HG03378 (cell line): ENCODE measurements around the gene EPHA2.

Experiments
- ATAC-seq: cut with Tn5 transposase; IDR thresholded peaks from one replicate; pipeline ENCODE4 v1.9.1; 2021; ENCODE audit warnings: mild to moderate bottlenecking, moderate library complexity; ENCODE audit not compliant: unreplicated experiment

EPHA2 gene

DNA sequence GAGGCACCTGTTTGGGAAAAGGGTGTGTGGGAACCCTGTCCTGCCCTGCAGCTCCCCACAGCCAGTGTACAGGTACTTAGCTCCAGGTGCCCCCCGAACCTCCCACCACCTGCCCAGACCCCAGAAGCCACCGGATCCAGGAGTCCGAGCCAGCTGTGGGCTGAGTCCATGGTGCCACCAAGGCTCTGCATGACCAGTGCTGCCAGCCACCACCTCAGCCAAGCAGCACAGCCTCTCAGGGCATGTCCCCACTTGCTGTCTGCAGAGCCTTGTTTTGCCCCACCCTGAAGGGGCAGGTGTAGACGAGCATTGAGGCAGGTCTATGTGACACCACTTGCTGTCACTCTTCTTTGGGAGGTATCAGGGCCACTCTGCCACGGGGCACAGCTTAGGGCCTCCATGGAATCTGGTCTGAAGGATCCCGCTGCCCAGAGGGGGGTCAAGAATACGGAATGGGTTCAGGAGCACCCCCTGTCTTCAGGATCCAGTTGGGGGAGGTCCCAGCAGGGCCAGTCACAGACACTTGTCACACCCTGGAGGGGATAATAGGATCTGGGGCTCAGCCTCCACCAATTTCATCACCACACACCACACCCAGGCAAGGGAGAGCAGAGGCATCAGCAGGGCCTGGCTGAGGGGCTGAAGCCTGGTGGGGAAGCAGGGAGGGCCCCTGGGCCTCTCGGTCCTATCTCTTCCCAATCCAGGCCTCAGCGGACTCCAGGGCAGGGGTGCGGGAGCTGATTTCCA, 28.9 kb upstream of the EPHA2 start:
- ATAC-seq, result no peak

DNA sequence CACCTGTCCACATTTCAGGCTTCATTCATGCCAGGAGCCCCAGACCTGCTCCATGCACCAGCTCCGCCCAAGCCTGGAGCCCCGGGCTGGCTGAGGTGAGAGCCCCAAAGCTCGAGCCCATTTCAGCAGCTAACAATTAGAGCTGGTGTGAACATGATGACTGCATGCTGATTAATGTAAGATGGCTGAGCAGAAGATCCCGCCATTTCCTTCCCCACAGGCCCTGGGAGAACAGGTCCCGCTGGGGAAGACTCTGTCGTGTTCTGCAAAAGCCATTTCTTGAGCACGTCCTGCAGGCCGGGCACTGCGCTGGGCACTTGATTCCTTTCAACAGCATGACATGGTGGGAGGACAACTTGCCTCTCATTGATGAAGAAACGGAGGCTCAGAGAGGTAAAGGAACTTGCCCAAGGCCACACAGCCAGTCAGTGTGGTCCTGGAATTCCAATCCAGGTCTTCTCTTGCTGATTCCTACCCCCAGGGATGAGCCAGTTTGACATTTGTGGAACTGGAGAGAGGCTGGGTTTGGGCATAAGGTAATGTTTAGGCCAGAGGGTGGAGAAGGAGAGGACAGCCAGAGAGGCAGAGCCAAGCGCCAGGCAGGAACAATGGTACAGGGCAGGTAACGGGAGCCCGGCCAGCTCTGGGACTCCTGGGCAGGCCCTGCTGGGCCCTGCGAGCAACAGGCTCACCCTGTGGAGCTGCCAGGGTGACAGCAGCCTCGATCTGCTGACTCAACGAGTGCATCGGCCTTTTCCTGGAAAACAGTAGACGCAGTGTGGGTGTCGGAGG, 28.1 kb upstream of the EPHA2 start:
- no peak for ATAC-seq

- no peak for ATAC-seq
Observed at GRCh38 chr1:16183179-16183578, 27.3 kb upstream of the EPHA2 start.

DNA sequence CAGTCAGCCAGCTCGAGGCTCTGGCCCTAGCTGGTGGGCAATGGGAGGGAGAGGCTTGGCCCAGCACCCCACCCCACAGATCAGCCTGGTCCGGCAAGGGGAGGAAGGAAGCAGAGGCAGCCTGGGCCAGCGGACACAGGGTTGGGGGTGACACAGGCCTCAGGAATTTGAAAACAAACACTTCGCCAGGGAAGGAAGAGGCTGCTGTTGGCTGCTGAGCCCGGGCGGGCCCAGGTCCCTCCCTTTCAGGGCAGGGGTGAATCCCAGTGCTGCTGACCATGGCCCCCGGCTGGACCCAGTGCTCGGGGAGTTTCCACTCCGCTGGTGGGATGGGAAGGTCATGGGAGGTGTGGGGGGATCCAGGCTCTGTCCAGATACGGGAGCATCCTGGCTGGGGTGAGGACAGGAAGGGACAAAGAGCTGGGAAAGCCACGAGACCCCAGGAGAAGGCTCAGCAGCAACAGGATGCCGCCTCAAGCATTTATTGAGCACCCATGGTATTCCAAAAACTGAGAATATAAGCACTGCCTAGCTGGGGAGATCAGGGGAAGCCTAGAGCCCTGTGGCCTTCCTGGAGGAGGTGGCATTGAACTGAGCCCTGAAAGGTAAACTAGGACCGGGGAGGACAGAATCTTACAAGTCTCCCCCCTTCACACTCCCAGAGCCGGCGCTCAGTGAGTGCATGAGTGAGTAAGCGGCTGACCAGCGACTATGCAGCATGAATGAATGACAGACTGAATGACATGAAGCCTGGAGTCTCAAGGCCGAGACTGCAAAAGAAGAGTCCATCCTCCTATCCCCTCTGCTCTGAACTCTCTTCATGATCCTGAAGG, 26.2 kb upstream of the EPHA2 start:
- ATAC-seq, result no peak

DNA sequence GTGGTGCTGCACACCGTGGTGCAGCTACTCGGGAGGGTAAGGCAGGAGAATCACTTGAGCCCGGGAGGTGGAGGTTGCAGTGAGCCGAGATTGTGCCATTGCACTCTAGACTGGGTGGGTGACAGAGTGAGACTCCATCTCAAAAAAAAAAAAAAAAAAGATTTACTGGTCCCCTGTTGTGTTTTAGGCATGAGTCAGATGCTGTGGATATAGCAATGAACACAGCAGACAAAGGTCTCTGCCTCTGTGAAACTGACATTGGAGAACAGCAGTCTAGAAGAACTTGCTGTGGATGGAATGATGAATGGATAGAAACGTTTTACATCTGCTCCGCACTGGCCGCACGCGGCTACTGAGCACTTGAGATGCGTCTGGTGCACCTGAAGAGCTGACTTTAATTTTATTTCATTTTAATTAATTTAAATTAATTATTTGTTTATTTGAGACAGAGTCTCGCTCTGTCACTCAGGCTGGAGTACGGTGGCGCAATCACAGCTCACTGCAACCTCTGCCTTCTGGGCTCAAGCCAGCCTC, 24.5 kb upstream of the EPHA2 start:
- no peak for ATAC-seq

- ATAC-seq, result no peak
Observed at GRCh38 chr1:16178596-16179497, 23.0 kb upstream of the EPHA2 start.

GRCh38 chr1:16177306-16177705, 21.4 kb upstream of the EPHA2 start:
- ATAC-seq, result no peak

DNA sequence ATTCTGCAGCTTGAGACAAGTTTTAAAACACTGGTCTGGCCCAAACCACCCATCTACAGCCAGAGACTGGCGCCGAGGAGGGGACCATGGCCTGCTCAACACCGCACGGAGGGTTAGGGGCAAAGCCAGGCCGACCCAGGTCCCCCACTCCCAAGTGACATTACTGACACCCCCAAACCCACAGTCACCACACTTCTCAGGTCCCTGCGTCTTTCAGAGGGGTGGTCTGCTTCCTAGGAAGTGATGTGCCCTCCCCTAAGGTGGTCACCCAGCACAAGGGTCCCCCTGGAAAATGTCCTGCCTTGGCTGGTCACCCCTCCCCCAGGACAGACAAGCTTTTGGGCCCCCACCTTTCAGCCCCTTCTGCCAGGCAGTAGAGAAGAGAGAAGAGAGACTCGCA, 20.8 kb upstream of the EPHA2 start:
- ATAC-seq, result no peak

DNA sequence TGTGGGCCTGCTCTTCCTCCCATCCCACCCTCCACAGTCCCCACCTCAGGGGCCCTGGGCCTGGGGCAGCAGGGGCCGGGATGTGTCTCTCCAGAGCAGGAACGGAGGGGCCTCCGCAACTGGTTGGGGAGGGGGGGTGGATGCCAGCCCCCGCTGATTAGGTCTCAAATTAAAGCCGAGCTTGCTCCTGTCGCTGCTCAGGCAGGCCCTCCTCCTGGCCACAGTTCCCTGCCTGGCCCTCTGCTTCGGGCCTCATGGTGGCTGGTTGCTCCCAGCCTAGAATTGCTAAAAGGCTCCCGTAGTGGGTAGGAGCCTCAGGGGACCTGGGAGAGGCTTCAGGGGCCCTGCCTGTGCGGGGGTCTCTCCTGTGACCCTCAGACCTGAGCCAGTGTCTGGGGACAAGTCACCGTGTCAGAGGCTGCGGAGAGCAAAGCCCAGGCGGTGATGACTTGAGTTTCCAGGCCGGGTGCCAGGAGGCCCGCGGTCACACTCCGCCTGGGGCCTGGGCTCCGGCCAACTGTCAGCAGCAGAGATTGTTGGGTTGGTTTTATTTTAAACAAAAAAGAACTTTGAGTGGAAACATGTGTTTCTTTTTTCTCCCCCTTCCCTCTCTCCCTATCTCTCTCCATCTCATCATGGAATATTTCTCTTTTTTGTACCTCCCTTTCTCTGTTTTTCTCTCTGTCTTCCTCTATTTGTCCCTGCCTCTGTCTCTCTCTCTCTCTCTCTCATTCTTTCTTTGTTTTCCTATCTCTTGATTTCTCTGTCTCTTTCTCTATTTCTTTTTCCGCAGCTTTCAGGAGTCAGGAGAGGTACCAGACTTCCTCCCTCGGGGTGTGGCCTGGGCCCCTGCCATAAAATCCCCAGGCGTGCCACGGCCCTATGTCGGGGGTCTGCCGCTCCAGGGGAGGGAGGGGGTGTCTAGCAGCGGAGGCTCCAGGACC, 20.0 kb upstream of the EPHA2 start:
- no peak for ATAC-seq

GRCh38 chr1:16174886-16175598, 19.2 kb upstream of the EPHA2 start:
- no peak for ATAC-seq

DNA sequence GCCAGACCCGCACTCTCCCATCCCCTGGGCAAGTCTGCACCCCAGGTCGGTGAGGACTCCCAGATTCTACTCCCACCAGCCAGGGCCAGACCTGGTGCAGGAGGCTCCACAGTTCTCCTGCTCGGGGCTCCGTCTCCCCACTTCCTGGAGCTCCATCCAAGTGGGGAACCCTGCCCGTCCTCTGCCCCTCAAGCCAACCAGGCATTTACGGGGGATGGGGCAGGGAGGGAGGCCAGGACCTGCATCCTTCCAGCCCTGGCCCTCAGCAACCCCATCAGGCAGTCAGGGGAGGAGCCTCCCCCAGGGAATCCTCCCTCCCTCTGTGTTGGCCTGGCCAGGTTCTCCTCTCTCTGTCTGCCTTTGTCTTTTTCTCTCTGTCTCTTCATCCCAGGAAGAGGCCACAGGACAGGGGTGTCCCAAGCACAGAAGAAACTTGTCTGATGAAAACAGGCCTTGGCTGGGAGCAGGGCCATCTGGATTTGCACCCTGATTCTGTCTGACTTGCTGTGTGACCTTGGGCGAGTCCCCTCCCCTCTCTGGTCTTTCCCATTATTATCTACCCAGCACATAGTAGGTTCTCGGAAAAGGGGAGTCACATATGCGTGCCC, 18.5 kb upstream of the EPHA2 start:
- no peak for ATAC-seq

- no peak for ATAC-seq
Observed at GRCh38 chr1:16173447-16174260, 17.8 kb upstream of the EPHA2 start.

- no peak for ATAC-seq
Observed at GRCh38 chr1:16172964-16173446, 17.1 kb upstream of the EPHA2 start.

GRCh38 chr1:16172218-16172830, 16.5 kb upstream of the EPHA2 start:
- ATAC-seq, result no peak

DNA sequence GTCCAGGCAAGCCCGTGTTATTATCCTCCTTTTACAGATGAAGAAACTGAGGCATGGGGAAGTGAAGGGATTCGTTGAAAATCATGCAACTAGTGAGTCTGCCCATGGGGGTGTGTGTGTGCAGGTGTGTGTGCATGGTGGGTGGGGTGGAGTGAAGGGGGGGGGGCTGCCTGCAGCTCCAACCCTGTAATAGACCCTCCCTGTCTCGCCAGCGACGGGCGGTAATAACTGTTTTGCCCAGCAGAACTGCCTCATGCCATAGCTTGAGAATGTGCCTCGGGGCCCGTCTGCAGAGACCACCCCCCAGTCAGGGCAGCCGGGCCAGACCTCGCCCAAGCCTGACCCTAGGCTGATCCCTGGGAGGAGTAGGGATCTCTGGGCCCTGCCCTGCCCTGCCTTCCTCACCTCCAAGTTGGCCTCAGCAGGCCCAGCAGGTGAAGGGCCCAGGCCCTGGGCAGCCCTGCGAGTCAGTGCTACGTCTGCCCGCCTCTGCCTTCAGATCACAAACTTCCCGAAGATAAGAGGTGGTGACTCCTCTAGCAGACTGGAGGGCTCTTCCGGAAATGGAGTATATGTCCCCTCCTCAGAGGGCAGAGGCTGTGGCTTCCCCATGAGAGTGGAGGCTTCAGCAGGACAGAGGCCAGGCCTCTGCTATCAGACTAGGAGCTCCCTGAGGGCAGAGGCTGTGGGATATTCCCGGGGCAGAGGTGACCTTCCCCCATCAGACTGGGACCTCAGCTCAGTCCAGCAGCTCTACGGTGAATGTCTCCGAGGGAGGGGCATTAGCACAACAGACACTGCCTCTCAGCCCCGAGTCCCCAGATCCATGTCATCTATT, 15.7 kb upstream of the EPHA2 start:
- no peak for ATAC-seq

GRCh38 chr1:16170283-16170673, 14.4 kb upstream of the EPHA2 start:
- ATAC-seq, result no peak
